Prostate gland (tissue), 1 donor: ENCODE measurements around the gene NME3.

ENCODE experiments used
- POLR2A ChIP-seq: fragments of 450-650 bp; IDR thresholded peaks from one replicate; pipeline ENCODE4 v1.6.1; 2016; ENCODE audit warnings: antibody characterized with exemption, mild to moderate bottlenecking
- POLR2AphosphoS5 ChIP-seq: sonication (generic); formaldehyde crosslinking; IDR thresholded peaks from one replicate; pipeline ENCODE4 v1.6.1; 2017; ENCODE audit warnings: antibody characterized with exemption

- no peak for TF ChIP-seq POLR2AphosphoS5
- TF ChIP-seq POLR2A = no peak
Measured at GRCh38 chr16:1777375-1778199, 6.2 kb upstream of the NME3 start.
